ENCODE measurements around the gene STK38L.
"Not testable (repeated sequence)": the region's sequence is repeated elsewhere in the genome, so short reads cannot be mapped to it uniquely, and the experiment has no call there.

Gene STK38L

DNA sequence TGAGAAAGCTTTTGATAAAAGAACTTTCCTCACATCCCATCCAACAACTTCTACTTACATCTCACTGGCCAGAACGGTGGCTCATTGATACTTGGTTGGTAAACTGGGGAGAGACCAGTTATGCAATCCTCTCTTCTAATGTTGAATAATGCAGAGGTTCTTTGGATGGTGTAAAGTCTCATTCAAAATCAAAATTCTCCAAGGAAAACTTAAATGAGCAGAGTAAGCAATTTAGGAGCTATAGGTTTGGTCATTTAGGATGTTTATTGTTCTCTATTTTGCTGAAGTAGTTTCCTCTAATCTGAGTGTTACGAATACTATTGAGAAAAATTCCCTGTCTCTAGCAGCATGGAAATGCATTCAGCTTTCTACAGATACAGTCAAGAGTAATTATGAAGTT is 26.5 kb upstream of the STK38L start:
- no peaks in the 10 kb centered on the region for H3K27me3 Mint-ChIP-seq
- no peaks in the 10 kb centered on the region for H3K9me3 Mint-ChIP-seq
- H3K36me3 Mint-ChIP-seq (ENCODE audit: low read depth), result no peaks in the 10 kb centered on the region
- H3K27ac Mint-ChIP-seq, result no peak overlapping the region
- no peak overlapping the region for H3K4me3 Mint-ChIP-seq
- peaks cover 31% of the 10 kb centered on the region for H3K4me1 Mint-ChIP-seq (ENCODE audit: low read depth)

GRCh38 chr12:27219693-27220054 is 24.4 kb upstream of the STK38L start:
- H3K27me3 Mint-ChIP-seq, result peaks cover 8% of the 10 kb centered on the region
- no peaks in the 10 kb centered on the region for H3K36me3 Mint-ChIP-seq (ENCODE audit: low read depth)
- peak overlapping the region; percentile 80 for H3K27ac Mint-ChIP-seq
- peaks cover 31% of the 10 kb centered on the region for H3K4me1 Mint-ChIP-seq (ENCODE audit: low read depth)
- H3K4me3 Mint-ChIP-seq, result no peak overlapping the region
- no peaks in the 10 kb centered on the region for H3K9me3 Mint-ChIP-seq

DNA sequence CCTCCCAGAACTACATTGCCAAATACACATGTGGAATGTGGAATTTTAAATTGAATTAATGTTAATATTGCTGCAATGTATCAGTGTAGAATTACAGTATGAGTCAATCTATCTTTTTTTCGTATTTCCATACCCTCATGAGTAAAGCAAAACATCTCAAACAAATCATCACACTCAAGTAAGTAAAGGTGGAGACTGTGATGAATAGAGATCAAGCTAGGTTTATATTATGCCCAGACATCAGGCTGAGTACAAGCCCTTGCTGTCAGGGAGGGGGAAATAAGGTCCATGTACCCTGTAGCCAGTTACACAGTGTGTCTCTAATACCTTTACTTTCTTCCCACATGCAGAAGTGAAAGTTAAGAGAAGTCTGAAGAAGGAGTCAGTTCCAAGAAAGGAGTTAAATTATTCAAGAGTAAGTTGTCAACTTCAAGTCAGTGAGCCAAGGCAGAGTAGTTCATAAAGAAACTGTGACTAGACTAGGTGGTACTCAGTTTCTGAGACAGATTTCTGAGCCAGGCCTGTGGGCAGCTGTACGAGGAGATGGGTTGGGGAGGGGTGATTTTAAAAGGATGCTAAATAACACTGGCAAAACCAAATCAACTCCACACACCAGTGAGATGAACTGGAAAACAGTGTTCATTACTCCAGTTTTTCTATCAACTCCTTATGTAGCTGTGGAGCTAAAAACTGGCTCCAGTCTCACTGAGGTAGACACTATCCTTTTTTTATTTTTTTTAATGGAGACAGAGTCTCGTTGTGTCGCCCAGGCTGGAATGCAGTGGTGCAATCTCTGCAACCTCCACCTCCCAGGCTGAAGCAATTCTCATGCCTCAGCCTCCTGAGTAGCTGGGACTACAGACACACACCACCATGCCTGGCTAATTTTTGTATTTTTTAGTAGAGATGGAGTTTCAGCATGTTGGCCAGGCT is 23.8 kb upstream of the STK38L start:
- no peak overlapping the region for H3K4me3 Mint-ChIP-seq
- no peaks in the 10 kb centered on the region for H3K9me3 Mint-ChIP-seq
- H3K4me1 Mint-ChIP-seq (ENCODE audit: low read depth), result peaks cover 31% of the 10 kb centered on the region
- peak overlapping the region; percentile 80 for H3K27ac Mint-ChIP-seq
- H3K27me3 Mint-ChIP-seq, result peaks cover 8% of the 10 kb centered on the region
- H3K36me3 Mint-ChIP-seq (ENCODE audit: low read depth), result no peaks in the 10 kb centered on the region

- Mint-ChIP-seq H3K4me3 (no peak overlapping the region), H3K27me3 (peaks cover 8% of the 10 kb centered on the region), H3K4me1 (ENCODE audit: low read depth) (peaks cover 31% of the 10 kb centered on the region), H3K9me3 (no peaks in the 10 kb centered on the region), H3K27ac (peak overlapping the region; percentile 54), H3K36me3 (ENCODE audit: low read depth) (no peaks in the 10 kb centered on the region)
Observed at GRCh38 chr12:27220988-27221345, 23.1 kb upstream of the STK38L start.

- Mint-ChIP-seq H3K4me3 (no peak overlapping the region), H3K4me1 (ENCODE audit: low read depth) (peaks cover 31% of the 10 kb centered on the region), H3K36me3 (ENCODE audit: low read depth) (no peaks in the 10 kb centered on the region), H3K27ac (peak overlapping the region; percentile 54), H3K9me3 (no peaks in the 10 kb centered on the region), H3K27me3 (peaks cover 8% of the 10 kb centered on the region)
Observed at GRCh38 chr12:27221625-27222387, 22.3 kb upstream of the STK38L start.

GRCh38 chr12:27226407-27226929 is 17.6 kb upstream of the STK38L start:
- Mint-ChIP-seq H3K27ac (no peak overlapping the region), H3K4me3 (no peak overlapping the region), H3K4me1 (ENCODE audit: low read depth) (peaks cover 9% of the 10 kb centered on the region), H3K9me3 (no peaks in the 10 kb centered on the region), H3K36me3 (ENCODE audit: low read depth) (no peaks in the 10 kb centered on the region), H3K27me3 (peaks cover 8% of the 10 kb centered on the region)

- Mint-ChIP-seq H3K4me3 (no peak overlapping the region), H3K27ac (no peak overlapping the region), H3K27me3 (no peaks in the 10 kb centered on the region), H3K4me1 (ENCODE audit: low read depth) (no peaks in the 10 kb centered on the region), H3K9me3 (no peaks in the 10 kb centered on the region), H3K36me3 (ENCODE audit: low read depth) (no peaks in the 10 kb centered on the region)
Observed at GRCh38 chr12:27229367-27229766, 14.7 kb upstream of the STK38L start.

DNA sequence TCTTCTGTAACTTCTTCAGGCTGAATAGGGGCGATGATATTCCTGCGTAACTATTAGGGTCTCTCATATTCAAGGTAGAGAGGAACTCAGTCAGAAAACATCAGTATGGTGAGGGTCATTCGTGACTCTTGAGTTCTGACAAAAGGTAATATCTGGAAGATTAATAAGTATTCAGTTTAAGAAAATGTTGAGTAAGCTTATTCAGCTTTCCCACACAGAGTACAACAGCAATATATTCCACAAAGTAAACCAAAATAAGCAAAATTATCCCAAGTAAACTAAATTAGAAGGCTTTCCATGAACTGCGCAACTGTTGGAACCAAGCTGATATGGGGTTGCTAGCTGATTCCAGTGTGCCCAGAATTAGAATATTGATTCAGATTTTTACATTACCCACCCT is 12.7 kb upstream of the STK38L start:
- H3K4me1 Mint-ChIP-seq (ENCODE audit: low read depth); H3K4me3 Mint-ChIP-seq; H3K27me3 Mint-ChIP-seq; H3K27ac Mint-ChIP-seq; H3K36me3 Mint-ChIP-seq (ENCODE audit: low read depth); H3K9me3 Mint-ChIP-seq: not testable (repeated sequence)

DNA sequence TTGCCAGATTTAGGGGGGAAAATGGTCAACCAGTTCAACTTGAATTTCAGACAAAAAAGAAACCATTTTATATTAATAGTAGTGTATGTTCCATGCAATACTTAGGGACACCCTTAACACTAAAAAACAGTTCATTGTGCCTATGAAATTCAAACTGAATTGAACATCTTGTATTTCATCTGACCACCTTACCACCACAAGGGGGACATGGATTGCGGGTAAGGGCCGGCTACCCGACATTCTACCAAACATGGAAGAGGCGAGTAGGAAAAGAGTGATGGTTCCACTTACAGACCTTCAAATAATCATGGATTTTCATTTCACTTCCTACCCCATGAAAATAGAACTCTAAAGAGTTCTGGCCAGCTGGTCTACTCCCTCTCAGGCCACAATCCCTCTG is 10.3 kb upstream of the STK38L start:
- H3K4me3 Mint-ChIP-seq, result no peak overlapping the region
- peaks cover 20% of the 10 kb centered on the region for H3K4me1 Mint-ChIP-seq (ENCODE audit: low read depth)
- no peaks in the 10 kb centered on the region for H3K36me3 Mint-ChIP-seq (ENCODE audit: low read depth)
- H3K9me3 Mint-ChIP-seq, result no peaks in the 10 kb centered on the region
- H3K27ac Mint-ChIP-seq, result no peak overlapping the region
- no peaks in the 10 kb centered on the region for H3K27me3 Mint-ChIP-seq

GRCh38 chr12:27236498-27236897 is 7.6 kb upstream of the STK38L start:
- no peaks in the 10 kb centered on the region for H3K9me3 Mint-ChIP-seq
- H3K4me1 Mint-ChIP-seq (ENCODE audit: low read depth), result peaks cover 33% of the 10 kb centered on the region

DNA sequence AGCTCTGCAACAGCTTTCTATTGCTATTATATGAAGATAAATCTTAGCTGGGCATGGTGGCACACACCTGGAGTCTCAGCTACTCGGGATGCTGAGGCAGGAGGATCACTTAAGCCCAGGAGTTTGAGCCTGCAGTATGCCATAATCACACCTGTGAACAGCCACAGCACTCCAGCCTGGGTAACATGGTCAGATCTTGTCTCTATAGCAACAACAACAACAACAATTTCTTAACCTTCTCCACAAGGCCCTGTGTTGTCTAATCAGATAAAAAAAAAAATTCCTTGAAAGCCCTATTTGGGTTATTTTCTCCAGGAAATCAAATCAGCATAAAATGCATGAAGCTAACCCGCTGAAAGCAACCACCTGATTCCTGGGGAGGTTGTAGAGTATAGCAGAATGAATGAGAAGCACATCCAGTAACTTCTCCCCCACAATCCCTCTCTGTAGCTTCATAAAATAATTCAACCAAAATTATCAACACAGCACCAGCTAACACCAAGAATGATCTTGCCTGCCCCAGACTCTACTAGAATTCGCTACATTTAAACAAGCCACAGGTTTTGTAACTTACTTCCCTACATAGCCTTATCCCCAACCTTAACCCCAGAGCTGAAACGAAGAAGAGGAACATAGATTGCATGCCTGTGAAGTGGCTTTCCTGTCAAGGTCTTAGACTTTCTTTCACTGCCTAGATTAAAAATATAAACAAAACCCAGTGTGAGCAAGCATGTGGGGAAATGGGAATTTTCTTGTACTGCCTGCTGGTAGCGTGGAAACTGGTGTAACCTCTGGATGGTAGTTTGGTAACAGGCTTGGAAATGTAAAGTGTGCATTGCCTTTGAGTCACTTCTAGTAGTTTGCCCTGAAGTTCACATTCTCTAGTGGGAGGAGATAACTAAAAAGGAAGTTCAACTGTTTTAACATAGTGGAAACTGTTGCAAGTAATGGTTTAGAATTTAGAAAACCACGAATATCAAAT is 6.0 kb upstream of the STK38L start:
- Mint-ChIP-seq H3K4me3 (peak overlapping the region; percentile 42), H3K9me3 (no peaks in the 10 kb centered on the region), H3K4me1 (ENCODE audit: low read depth) (peaks cover 33% of the 10 kb centered on the region), H3K27ac (peak overlapping the region; percentile 81), H3K36me3 (ENCODE audit: low read depth) (no peaks in the 10 kb centered on the region), H3K27me3 (no peaks in the 10 kb centered on the region)

More at GRCh38 chr12:27236498-27236897, 7.6 kb upstream of the STK38L start:
- Mint-ChIP-seq H3K27ac (no peak overlapping the region), H3K36me3 (ENCODE audit: low read depth) (no peaks in the 10 kb centered on the region), H3K27me3 (no peaks in the 10 kb centered on the region), H3K4me3 (no peak overlapping the region)

DNA sequence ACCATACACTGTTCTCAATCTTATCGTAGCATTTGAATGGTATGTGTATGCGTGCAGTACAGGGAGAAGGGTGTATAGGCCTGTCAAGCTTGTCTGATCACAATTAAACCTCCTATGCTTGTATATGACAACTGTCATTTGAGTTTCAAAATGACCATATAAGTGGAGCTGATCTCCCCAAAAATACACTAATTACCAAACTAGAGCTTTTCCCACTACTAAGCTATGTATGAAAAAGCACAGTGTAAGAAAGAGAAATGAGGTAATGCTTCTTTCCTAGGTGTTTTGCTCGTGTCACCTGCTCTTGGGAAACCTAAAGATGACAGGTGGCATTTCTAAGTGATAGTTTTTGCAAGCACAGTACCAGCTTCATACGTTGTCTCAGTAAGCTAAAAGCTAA is 1.1 kb upstream of the STK38L start:
- Mint-ChIP-seq H3K27ac (peak overlapping the region; percentile 94), H3K4me1 (ENCODE audit: low read depth) (peaks cover 57% of the 10 kb centered on the region), H3K27me3 (no peaks in the 10 kb centered on the region), H3K9me3 (peaks cover 6% of the 10 kb centered on the region), H3K4me3 (no peak overlapping the region), H3K36me3 (ENCODE audit: low read depth) (peaks cover 5% of the 10 kb centered on the region)

- H3K27me3 Mint-ChIP-seq, result no peaks in the 10 kb centered on the region
- H3K9me3 Mint-ChIP-seq, result peaks cover 6% of the 10 kb centered on the region
- H3K4me1 Mint-ChIP-seq (ENCODE audit: low read depth), result peaks cover 38% of the 10 kb centered on the region
- peaks cover 5% of the 10 kb centered on the region for H3K36me3 Mint-ChIP-seq (ENCODE audit: low read depth)
- H3K27ac Mint-ChIP-seq, result peak overlapping the region; percentile 93
- peak overlapping the region; percentile 96 for H3K4me3 Mint-ChIP-seq
Observed at GRCh38 chr12:27244689-27245488, 803 bp downstream of the STK38L start.

GRCh38 chr12:27246141-27246540 is 2.1 kb downstream of the STK38L start:
- Mint-ChIP-seq H3K4me3 (peak overlapping the region; percentile 96), H3K36me3 (ENCODE audit: low read depth) (peaks cover 8% of the 10 kb centered on the region), H3K27ac (peak overlapping the region; percentile 38), H3K27me3 (no peaks in the 10 kb centered on the region), H3K4me1 (ENCODE audit: low read depth) (peaks cover 39% of the 10 kb centered on the region), H3K9me3 (peaks cover 6% of the 10 kb centered on the region)

Data from stimulated activated naive CD8-positive, alpha-beta T cell treated with anti-CD3 and anti-CD28 coated beads, Interleukin-15, Interleukin-2, amounts not matched to agents 100 ng/mL and 50 ng/mL, for 24 hours (primary cell).